Heart left ventricle (tissue), 13 donors: ENCODE data around the gene BRIP1.

Experiments used
- POLR2A ChIP-seq, 2 donors: fragments of 450-650 bp; IDR thresholded peaks; one replicate each; pipeline ENCODE4 v1.6.1; 2017; ENCODE audit warnings: antibody characterized with exemption in 2 of 2, mild to moderate bottlenecking in 2 of 2, moderate library complexity in 2 of 2
- TF ChIP-seq, protein P1 (sequence below), 12 donors: fragments of 200-600 bp; sonication (generic) in 4 of 12; IDR thresholded peaks; one replicate each; pipeline versions ENCODE4 v1.5.0 to v1.8.0; 2018 to 2022; ENCODE audit warnings: antibody characterized with exemption in 12 of 12, mild to moderate bottlenecking in 5 of 12
- donor health status: ischemic (EF 13 %, LVEDD 7.1; RV severe dilation, severe dysfunction).
- donor health status: DM: no; HTN: yes; CAD: no.
- donor health status: DM: no; HTN: no; CAD: no.
- donor health status: ischemic (EF 25% LVEDD 6.9; RV normal size, moderate dysfunction).
- donor health status: ischemic (EF 25% LVEDD 5.7; RV mildly dilated, moderate dysfunction).
- donor health status: ischemic (EF 35%, LVEDD 5.7; RV mildly dilated, moderate dysfunction).
- donor health status: nonischemic (EF 11% LVEDD 7.7; RV severe dilation, severe dysfunction).
- donor health status: DM: yes; HTN: yes; CAD: no.
- donor health status: PGD.
- donor health status: ischemic (EF 29% LVEDD 5.4; RV normal size, mild dysfunction).
- donor health status: nonischemic (EF 23%, LVEDD 6.1; RV moderate dilation, normal function).

DNA sequence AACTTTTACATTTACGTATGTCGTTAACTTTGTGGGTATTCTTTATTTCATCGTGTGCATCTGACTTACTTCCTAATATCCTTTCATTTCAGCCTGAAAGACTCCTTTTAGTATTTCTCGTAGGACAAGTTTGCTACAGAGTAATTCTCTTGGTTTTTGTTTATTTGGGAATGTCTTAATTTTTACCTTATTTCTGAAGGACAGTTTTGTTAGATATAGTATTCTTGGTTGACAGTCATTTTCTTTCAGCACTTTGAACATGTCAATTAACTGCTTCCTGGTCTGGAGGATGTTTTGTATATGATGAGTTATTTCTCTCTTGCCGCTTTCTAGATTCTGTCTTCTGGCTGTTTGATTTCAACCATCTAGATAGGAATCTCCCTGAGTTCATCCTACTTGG is 163.1 kb downstream of the BRIP1 start:
- no peak for TF ChIP-seq POLR2A (IDR thresholded peaks at IDR 0.05)
- TF ChIP-seq, protein P1, sequence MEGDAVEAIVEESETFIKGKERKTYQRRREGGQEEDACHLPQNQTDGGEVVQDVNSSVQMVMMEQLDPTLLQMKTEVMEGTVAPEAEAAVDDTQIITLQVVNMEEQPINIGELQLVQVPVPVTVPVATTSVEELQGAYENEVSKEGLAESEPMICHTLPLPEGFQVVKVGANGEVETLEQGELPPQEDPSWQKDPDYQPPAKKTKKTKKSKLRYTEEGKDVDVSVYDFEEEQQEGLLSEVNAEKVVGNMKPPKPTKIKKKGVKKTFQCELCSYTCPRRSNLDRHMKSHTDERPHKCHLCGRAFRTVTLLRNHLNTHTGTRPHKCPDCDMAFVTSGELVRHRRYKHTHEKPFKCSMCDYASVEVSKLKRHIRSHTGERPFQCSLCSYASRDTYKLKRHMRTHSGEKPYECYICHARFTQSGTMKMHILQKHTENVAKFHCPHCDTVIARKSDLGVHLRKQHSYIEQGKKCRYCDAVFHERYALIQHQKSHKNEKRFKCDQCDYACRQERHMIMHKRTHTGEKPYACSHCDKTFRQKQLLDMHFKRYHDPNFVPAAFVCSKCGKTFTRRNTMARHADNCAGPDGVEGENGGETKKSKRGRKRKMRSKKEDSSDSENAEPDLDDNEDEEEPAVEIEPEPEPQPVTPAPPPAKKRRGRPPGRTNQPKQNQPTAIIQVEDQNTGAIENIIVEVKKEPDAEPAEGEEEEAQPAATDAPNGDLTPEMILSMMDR (IDR thresholded peaks at IDR 0.05), result no peak
